Stimulated activated CD8-positive, alpha-beta memory T cell treated with anti-CD3 and anti-CD28 coated beads, Interleukin-12 subunit alpha, Interleukin-12 subunit beta, amount 100 ng/mL, for 4 hours (primary cell): ENCODE results near the gene CAMK1G.

Experiments used
- DNase-seq: peaks from one replicate; pipeline ENCODE4 v3.0.0-alpha.2; 2020; ENCODE audit warnings: low read depth

CAMK1G gene

DNA sequence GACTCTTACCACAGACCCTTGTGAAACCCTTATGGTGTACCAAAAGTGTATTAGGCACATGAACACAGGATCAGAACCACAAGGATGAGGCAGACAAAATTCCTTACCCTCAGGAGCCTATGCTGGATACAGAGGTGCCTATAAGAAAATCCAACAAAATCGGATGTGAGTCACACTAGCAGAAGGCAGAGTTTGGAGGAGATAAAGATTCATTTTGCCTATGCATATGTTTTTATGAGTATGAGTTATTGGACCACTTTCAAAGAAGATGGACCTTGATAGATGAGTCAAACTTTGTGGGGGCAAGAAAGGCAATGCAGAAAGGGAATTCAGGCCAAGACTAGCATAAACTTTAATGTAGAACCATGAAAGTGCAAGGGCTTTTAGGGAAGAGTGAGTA, 17.0 kb downstream of the CAMK1G start:
- DNase-seq, result no peak

DNA sequence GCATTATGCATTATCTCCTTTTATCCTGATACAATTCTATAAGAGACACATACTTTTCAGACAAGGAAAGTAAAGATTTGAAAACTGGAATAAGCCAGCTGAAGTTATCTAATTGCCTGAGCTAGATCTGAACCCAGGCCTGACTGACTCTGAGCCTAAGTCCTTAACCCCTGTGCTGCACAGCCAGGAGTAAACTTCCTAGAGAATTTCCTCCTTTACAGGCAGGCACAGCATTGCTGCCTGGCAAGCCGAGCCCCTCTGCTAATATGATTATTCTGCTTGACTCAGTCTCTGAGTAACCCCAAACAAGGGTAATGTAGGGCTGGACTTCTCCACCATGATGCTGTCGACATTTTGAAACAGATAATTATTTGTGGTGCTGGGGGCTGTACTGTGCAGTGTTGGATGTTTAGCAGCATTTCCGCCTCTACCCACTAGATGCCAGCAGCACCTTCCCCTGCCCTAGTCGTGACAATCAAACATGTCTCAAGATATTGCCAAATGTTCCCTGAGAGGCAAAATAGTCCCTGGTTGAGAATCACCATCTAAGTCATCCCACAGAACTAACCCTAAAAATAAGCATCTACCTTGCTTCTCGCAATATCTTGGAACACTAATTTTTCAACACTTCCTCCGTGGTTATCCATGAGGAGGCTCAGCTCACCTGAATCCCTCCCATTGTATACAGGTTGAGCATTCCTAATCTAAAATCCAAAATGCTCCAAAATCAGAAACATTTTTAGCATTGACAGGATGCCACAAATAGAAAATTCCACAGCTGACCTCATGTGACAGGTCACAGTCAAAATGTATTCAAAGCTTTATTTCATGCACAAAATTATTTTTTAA, 18.5 kb downstream of the CAMK1G start:
- DNase-seq, result no peak

DNA sequence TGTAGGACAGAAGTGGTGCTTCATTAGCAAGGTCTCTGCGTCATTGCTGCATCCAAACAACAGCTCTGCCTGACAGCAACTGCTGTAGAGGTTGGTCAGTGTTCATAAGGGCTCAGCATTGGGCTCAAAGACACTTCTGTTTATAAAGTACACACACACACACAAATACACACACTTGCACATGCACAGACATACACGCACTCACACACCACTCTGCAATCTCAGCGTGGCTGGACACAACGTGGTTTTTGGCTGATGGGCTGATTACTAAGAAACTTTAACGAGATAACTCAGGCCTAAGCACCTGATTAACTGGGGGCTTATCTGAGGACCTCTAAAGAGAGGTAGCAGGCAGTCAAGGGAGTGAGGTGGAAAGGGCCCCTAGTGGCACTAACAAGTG, 20.4 kb downstream of the CAMK1G start:
- DNase-seq, result no peak

DNA sequence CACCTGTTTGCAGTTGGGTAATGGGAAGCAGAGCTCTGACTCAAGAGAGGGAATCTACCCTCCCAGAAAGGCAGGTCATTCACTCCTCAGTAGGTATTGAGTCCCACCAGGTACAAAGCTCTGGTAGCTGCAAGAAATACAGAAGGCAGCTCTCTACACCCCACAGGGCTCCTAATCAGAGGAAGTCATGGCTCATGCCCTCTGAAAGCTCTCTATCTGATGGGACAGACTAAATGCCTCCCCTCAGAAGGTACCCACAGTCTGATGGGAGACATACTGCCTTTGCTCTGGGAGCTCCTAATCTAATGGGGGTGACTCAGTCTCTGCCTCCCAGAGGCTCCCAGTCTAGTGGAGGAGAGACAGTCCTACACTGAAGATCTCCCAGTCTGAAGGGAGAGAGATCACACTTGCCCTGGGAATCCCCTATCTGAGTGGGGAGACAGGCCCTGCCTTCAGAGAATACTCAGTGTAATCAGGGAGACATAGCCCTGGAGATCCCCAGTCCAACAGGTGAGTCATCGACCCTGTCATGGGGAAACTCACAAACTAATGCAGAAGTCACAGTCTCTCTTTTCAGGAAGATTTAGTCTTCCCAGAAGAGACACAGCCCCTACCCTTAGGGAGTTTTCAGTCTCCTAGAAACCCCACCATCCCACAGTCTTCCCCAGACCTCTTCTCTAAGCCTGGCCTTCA, 23.7 kb downstream of the CAMK1G start:
- DNase-seq, result no peak

DNA sequence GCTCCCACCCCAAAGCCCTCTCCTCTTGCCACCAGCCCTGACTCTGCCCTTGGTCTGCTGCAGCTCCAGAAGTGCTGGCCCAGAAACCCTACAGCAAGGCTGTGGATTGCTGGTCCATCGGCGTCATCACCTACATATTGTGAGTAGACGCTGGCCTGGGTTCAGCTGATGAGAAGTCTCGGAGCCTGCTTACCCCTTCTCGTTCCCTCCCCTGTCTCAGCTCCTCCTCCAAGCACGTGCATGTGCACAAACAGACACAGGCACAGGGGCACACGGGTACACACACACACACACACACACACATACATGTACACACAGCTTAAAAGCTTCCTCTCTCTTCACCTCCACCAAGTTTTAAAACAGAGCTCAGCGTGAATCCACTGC, 24.3 kb downstream of the CAMK1G start:
- DNase-seq, result no peak

DNA sequence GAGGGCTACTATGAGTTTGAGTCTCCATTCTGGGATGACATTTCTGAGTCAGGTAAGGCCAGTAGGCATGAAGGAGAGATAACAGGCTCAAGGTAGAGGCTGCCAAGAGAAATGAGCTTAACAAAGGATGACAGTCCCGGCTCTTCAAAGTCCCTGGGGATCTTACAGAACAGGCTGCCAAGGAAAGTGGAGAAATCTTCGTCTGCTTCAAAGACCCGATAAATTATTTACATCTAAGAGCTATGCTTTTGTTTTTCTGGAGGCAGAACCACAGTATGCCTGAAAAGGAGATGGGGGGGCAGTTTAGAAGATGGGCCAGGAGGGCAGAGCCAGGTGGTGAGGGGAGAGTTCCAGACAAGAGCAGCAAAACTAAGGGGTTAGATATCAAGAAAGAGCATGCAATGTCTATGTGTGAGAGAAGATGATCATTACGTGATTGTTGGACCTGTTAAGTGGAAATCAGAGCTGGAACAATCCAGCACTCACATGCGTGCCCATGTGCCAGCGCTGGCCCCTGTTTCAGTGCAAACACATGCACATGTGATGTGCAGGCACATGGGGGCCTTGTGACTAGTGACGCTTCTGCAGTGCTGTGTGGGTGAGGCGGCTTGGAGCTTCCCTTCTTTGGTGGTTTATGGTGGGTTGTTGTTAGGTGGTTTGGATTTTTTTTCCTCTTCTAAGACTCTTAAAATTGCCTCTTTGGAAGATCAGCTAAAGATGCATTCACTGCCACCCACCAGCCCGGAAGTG, 25.7 kb downstream of the CAMK1G start:
- DNase-seq, result no peak

DNA sequence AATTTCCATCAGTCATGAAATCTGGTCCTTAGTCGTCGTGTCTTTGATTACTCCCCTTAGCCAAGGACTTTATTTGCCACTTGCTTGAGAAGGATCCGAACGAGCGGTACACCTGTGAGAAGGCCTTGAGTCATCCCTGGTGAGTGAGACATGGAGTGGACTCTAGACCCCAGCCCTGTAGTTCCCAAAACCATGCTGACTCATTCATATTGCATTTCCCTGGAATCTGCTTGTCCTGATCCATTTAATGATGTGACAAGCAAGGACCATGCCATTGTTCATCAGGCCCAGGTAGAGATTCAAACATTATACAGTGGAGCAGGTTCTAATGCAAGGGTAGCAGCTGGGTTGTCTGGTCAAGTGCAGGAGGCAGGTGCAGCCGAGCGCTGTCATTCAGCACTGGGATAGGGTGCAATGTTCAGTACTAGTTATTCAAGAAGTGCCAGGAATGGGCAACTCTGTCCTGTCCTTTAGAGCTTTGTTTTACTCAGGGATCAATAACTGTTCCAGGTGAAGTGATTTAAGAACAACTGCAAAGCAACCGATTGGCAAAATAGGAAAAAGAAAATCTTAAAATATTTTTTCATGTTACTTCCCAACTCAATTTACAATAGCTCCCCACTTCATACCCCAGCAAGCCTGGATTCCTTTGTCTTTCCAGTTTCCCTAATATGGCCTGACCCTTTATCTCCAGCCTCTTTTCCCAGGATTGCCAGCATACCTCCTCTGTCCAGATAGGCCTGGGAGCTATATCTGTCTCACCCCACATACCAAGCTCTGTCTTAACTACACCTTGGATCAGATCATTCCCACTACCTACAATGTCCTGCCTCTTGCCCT, 26.5 kb downstream of the CAMK1G start:
- DNase-seq, result no peak

DNA sequence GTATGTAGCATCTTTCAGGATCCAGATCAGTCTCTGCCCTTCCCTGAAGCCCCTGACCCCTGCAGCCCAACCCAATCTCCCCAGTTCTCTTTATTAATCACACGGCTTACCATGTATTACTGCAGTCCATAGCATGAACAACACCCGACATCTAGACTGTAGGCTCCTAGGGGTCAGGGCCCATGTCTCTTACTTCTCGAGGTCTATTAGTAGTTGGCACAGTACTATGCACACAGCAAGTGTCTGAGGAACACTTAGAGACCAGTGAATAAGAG, 27.1 kb downstream of the CAMK1G start:
- no peak for DNase-seq

DNA sequence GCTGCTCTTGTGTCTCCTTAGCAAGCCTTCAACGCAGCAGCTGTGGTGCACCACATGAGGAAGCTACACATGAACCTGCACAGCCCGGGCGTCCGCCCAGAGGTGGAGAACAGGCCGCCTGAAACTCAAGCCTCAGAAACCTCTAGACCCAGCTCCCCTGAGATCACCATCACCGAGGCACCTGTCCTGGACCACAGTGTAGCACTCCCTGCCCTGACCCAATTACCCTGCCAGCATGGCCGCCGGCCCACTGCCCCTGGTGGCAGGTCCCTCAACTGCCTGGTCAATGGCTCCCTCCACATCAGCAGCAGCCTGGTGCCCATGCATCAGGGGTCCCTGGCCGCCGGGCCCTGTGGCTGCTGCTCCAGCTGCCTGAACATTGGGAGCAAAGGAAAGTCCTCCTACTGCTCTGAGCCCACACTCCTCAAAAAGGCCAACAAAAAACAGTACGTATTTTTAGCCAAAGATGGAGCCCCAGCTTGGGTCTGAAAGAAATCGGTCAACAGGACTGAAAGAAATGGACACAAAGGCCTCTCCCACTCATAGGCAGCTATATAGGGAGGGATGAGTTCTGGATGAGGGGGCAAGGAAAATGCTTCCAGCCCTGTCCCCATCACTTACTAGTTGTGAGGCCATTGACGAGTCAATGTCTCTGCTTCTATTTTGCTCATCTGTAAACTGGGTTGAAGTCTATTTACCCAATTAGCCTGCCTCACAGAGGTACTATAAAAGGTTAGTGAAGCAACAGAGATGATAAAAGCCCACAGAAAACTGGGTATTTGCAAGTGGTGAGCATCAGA, 28.5 kb downstream of the CAMK1G start:
- DNase-seq, result no peak

DNA sequence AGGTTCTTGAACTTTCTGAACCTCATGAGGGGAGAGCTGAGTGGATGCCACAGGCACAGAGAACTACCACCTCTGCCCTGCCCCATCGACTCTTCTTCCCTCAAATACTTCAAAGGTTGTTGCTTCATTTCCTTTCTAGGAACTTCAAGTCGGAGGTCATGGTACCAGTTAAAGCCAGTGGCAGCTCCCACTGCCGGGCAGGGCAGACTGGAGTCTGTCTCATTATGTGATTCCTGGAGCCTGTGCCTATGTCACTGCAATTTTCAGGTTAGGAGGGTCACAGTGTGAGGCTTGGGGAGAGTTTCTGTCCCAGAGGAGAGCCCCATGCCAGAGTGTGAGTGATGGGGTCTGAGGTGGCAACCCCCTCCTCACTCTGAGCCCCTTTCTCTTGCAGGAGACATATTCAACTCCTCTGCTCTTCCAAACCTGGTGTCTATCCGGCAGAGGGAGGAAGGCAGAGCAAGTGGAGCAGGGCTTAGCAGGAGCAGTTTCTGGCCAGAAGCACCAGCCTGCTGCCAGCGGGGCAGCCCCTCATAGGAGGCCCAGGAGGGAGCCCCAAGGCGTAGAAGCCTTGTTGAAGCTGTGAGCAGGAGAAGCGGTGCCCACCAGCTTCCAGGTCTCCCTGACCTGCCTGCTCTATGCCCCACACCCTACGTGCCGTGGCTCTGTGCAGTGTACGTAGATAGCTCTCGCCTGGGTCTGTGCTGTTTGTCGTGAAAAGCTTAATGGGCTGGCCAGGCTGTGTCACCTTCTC, 29.3 kb downstream of the CAMK1G start:
- no peak for DNase-seq

DNA sequence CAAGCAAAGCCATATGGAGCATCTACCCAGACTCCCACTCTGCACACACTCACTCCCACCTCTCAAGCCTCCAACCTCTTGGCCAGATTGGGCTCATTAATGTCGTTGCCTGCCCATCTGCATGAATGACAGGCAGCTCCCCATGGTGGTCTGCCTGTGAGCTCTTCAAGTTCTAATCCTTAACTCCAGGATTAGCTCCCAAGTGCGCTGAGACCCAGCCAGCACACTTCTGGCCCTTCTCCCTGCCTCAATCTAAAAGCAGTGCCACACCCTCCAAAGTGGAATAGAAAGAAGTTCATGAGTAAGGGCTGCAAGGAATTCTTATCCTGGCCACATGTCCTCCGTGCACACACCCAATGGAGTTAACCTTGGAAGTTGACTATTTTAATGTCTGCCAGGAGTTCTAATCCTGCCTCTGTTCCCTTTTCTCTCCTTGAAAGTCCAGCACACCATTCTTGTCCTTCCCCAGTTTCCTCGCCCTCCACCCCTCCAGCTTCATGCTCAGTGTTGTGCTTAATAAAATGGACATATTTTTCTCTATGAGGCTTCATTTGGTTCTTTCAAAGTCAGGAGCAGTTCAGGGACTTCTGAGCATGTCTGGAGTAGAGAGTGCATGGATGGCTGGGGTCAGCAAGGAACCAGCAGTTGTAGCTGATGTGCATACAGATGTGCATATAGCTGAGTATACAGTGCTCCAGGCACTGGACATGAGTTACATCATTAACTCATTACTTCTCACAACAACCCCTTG, 30.1 kb downstream of the CAMK1G start:
- DNase-seq, result no peak

DNA sequence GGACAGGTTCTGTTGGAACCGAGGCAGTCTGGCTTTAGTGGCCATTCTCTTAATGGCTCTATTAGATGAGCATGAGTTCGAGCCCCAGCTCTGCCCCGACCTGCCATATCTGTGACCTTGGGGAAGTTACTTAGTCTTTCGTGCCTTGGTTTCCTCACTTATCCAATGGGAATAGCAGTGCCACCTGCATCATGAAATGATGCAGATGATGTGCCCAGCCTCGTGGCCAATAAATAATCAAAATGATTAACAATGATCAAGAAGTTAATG, 30.6 kb downstream of the CAMK1G start:
- DNase-seq, result no peak

DNA sequence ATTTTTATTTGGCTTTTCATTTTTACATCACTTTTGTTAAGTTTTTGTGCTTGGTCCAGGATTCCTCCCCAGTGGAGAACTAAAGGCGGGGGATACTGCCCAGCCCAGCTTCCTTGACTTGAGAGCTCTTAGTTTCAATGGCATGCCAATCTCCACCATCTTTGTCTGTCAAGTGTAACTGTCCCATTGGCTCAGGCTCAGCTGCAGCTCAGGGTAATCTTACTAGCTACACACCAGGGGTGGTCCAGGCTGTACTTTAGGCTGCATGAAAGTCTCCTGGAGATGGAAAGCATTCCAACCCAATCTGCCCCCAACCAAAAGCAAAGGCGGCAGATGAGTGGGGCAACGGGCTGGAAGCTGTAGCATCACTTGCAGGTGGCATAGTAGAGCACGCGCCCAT, 31.4 kb downstream of the CAMK1G start:
- DNase-seq, result no peak

DNA sequence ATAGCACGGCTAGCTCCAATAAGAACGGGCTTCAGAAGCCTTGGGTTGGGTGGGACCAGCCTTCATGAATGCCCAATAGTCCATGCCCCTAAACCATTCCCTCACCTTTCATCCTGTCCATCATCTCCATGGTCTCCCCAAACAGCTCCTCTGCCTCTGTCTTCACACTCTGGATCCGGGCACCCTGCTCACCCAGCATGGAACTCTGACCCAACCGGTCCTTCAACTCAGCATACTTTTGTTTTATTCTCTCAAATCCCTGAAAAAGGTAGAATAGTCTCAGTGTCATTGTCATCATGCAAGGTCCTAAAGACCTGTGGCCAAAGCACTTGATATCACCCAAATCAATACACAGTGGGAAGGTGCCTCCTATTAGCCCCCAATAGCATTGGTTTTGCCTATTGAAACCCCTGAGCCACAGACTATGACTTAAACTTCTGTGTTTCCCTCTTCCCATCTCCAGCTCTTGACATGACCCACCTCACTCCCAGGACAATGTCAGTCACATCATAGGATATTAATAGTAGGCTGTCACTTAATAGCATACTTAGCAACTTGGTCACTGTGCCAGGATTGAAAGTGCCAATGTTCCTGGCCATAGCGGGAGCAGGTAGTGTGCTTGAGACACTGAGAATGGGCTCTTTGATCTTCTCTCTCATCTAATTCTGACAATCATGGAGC, 33.0 kb downstream of the CAMK1G start:
- DNase-seq, result no peak

DNA sequence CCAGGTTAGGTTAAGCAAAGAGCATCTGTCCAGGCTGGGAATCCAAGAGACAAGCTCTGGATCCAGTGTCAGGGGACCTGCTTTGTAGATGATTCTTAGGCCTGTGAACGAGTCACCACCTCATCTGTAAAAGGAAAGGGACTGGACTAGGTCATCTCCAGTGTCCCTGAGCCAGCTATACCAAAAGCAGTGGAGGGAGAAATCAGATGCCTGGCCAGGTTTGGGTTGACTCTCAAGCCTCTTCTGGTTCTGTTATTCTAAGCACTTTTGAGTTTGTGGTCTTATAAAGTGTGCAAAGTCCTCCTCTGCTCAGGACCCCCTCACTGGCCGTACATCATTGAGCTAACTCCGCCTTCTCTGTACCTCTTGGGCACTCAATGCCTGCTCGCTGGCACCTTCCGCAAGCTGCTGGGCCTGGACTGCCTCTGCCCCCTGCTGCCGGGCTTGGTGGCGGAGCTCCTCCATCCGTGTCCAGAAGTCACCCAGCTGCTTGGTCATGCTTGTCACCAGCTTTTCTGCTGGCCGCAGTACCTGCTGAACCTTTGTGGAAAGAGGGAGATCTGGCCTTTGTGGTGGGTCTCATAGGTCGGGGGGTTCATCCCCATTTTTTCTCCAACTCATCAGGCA, 33.6 kb downstream of the CAMK1G start:
- no peak for DNase-seq

DNA sequence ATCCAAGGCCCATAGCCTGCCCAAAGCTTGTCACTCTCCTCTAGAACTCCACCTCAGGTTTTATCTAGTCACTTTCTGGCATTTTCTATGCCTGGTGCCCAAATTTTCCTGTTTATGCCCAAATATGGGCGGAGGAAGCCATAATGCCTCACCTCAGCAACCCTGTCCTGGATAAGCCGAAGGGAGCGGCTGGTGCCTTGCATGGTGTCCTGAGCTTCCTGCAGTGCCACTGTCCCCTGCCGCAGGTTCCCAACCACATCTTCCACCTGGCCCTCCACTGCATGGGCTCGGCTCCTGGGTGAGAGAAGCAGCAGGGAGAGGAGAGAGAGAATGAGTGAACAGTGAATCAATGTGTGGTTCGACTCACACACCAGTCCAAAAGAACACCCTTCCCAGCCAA, 34.2 kb downstream of the CAMK1G start:
- no peak for DNase-seq

DNA sequence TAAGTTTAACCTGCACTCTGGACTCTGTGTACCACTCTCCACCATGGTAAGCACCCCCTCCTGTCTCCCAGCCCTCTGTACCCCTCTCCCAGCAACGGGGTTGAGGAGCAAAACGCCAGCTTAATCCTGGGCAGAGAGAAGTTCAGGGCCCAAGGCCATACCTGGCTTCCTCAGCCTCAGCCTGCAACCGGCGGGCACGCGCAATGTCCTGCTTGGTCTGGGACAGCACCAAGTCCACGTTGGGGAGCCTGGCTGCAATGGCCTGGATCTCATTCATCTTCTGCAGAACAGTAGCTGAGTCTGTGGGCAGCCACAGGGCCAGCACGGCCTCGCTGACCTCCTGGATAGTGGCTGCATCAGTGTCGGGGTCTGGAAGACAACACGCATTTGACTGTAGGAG, 34.8 kb downstream of the CAMK1G start:
- DNase-seq, result no peak

DNA sequence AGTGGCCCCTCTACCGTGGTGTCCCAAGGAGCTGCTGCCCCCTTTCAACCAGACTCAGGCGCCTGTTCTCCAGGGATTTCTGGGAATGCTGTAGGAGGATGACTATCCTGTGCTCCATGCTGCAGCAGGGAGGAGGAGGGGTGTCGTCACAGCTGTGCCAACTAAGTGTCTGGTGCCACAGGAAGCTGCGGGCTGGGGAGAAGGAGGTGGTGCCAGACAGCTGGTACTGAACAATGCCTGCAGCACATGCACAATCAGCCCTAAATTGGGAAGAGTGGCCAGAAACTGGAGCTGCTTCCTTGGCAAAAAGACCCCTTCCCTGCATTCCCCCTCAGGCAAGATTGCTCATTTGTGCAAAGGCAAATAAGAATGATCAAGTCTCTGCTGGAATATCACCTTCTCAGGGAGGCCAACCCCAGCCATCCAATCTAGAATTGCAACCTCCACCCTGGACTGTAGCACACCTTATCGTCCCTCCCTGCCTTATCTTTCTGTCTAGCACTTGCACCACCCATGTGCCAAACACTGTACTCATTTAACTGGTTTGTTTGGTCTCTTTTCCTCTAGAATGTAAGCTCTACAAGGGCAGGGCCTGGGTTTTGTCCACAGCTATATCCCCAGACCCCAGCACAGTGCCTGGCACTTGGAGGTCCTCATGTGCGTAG, 35.4 kb downstream of the CAMK1G start:
- no peak for DNase-seq
